Mucosa of descending colon (tissue), 3 donors: ENCODE measurements around the gene THAP11. TPM values are rescaled to one million over a fixed set of nuclear protein-coding genes. Genes with fewer than 3 reads are reported as not detected.

Experiments
- ATAC-seq: fragments of 200-7000 bp; cut with Tn5 transposase; one replicate; pipeline ENCODE4 v1.9.1; 2020; ENCODE audit warnings: mild to moderate bottlenecking, moderate library complexity
- DNase-seq, 3 donors: peaks; one replicate each; pipeline ENCODE4 v3.0.0-alpha.2; 2020
- H3K36me3 ChIP-seq: fragments of 200-600 bp; one replicate; pipeline ENCODE4 v1.8.0; 2021; ENCODE audit warnings: low read depth, mild to moderate bottlenecking
- H3K4me1 ChIP-seq: fragments of 200-600 bp; one replicate; pipeline ENCODE4 v1.8.0; 2021; ENCODE audit warnings: low read depth, mild to moderate bottlenecking
- H3K4me3 ChIP-seq: fragments of 200-600 bp; one replicate; pipeline ENCODE4 v1.8.0; 2021; ENCODE audit warnings: mild to moderate bottlenecking
- H3K9me3 ChIP-seq: fragments of 200-600 bp; one replicate; pipeline ENCODE4 v1.8.0; 2021; ENCODE audit warnings: mild to moderate bottlenecking
- CTCF ChIP-seq: fragments of 200-600 bp; IDR thresholded peaks from one replicate; pipeline ENCODE4 v1.8.0; 2022; ENCODE audit warnings: antibody characterized with exemption, mild to moderate bottlenecking
- intact Hi-C, 2 donors: fragments of 100-400 bp; cut with DNase I in 1 of 2; cut with micrococcal nuclease in 1 of 2; formaldehyde crosslinking; loops; one replicate each; pipeline versions ENCODE4 v1.11.0 to v1.11.1; 2022; cut with DNase I, micrococcal nuclease
- long read RNA-seq, 2 donors: library from polyadenylated mRNA; unstranded; transcript quantifications; one replicate each; pipeline ENCODE4 v2.0.0, GENCODE V29; 2019 to 2021
- total RNA-seq, 3 donors: library from RNA; stranded (reverse); fragmentation: NEBNext Ultra II Directional in 2 of 3; extraction: Animal tissue kit (Norgen Biotek cat#: 25700) in 2 of 3; gene quantifications; one replicate each; pipeline versions ENCODE4 v1.2.1 to v1.2.4, GENCODE V29; 2021 to 2023
- donor health status: DM: no; HTN: no; CAD: no; lungs with moderate emphysema.
- donor health status: DM: no; HTN: no; CAD: no.
- donor health status: DM: no; HTN: yes; CAD: no.

The THAP11 gene
- total RNA-seq: 10 to 100 TPM; 18.1 to 43.3 (median 20.5) TPM
- long read RNA-seq, donor 1, transcript THAP11-201 (1 exons, 2,114 nt): major isoform, 187 of 188 reads
- long read RNA-seq, donor 1, partial matches to known transcripts: 0 of 188 reads
- long read RNA-seq, donor 1, other reads (novel, unspliced or antisense): 1 of 188 reads
- long read RNA-seq, donor 2, partial matches to known transcripts: 0 of 4 reads
- long read RNA-seq, donor 2, other reads (novel, unspliced or antisense): 0 of 4 reads

GRCh38 chr16:67841816-67842508 is at the start of gene THAP11:
THAP11 (plus strand) TSS chr16:67842320; CDS start chr16:67842555, 235 bp downstream.
- peak within 1 kb of the TSS; percentile 46 for H3K4me3 ChIP-seq
- peak; percentile 80 for ATAC-seq
- DNase-seq: peak; percentile 94 to 96 (median 96)
- peaks cover 30% of the 10 kb centered on the region for H3K4me1 ChIP-seq
- peak; percentile 82 for TF ChIP-seq CTCF
- intact Hi-C loops: no loop called here
- H3K9me3 ChIP-seq: no peaks in the 10 kb centered on the region
- no peaks in the 10 kb centered on the region for H3K36me3 ChIP-seq

- H3K36me3 ChIP-seq: no peaks in the 10 kb centered on the region
- H3K4me3 ChIP-seq: no peak overlapping the region
- intact Hi-C loops: no loop called here
- H3K9me3 ChIP-seq: no peaks in the 10 kb centered on the region
- no peak for TF ChIP-seq CTCF
- DNase-seq: no peak
- H3K4me1 ChIP-seq: no peaks in the 10 kb centered on the region
- ATAC-seq: no peak
Measured at GRCh38 chr16:67796099-67796718, 45.9 kb upstream of the THAP11 start.

- ATAC-seq (peak; percentile 8), DNase-seq (no peak)
- Histone ChIP-seq H3K4me1 (peaks cover 7% of the 10 kb centered on the region), H3K36me3 (no peaks in the 10 kb centered on the region), H3K4me3 (no peak overlapping the region), H3K9me3 (no peaks in the 10 kb centered on the region)
- intact Hi-C loops: no loop called here
- no peak for TF ChIP-seq CTCF
Measured at GRCh38 chr16:67800338-67800926, 41.7 kb upstream of the THAP11 start.

- no peak for DNase-seq
- Histone ChIP-seq H3K36me3 (no peaks in the 10 kb centered on the region), H3K4me3 (no peak overlapping the region), H3K9me3 (no peaks in the 10 kb centered on the region), H3K4me1 (peaks cover 11% of the 10 kb centered on the region)
- intact Hi-C loops: no loop called here
- no peak for ATAC-seq
- TF ChIP-seq CTCF: no peak
Measured at GRCh38 chr16:67801241-67801640, 40.9 kb upstream of the THAP11 start.

- intact Hi-C loops: no loop called here
- no peaks in the 10 kb centered on the region for H3K36me3 ChIP-seq
- DNase-seq: no peak
Measured at GRCh38 chr16:67801883-67802282, 40.2 kb upstream of the THAP11 start.

More at GRCh38 chr16:67801883-67802282, 40.2 kb upstream of the THAP11 start:
- peaks cover 11% of the 10 kb centered on the region for H3K4me1 ChIP-seq
- TF ChIP-seq CTCF: no peak
- no peaks in the 10 kb centered on the region for H3K9me3 ChIP-seq
- ATAC-seq: no peak
- no peak overlapping the region for H3K4me3 ChIP-seq
